ENCODE results near the gene RSPO3. TPM values are rescaled to one million over a fixed set of nuclear protein-coding genes. Genes with fewer than 3 reads are reported as not detected.

The RSPO3 gene
- total and polyA plus RNA-seq, 2 of the 13 experiments (the other 11 are each of a cell fraction or from before 2014, with no cell fraction given), result not detected

DNA sequence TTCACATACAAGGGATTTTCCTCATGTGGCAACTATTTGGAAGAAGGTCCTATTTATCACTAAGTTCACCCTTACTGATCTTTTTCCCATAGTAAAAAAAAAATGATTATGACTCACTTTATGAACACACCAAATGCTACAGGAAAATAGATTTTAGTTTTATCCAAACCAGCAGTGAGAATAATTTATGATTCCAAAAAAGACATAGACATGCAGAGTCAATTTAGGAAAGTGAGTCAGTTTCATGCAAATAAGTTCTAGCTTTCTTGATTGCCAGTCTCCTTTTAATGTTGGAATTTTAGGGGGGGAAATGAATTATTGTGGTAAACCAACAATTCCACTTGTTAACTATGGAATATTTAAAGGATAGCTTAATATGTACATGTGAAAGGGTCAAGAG lies 84.2 kb downstream of the RSPO3 start:
- no peak overlapping the region for H2AFZ ChIP-seq (ENCODE audit: low read length)
- no peaks in the 10 kb centered on the region for H4K20me1 ChIP-seq (ENCODE audit: insufficient read depth, low read length)
- H3K9me3 ChIP-seq (ENCODE audit: low read length), result no peaks in the 10 kb centered on the region
- intact Hi-C loops (cut with micrococcal nuclease; ENCODE audit: unreplicated experiment) (no loop called here), in situ Hi-C loops (cut with HindIII; ENCODE audit: extremely low pct_ligation_motif_present, low pct_unique_long_range_greater_than_20kb) (no loop called here)
- H3K36me3 ChIP-seq (replicated peaks in 1 of 2; ENCODE audit: control insufficient read depth in 1 of 2, insufficient read depth in 2 of 2, low read length in 2 of 2), result no peaks in the 10 kb centered on the region
- H3K4me1 ChIP-seq (ENCODE audit: insufficient read depth, low read length), result no peaks in the 10 kb centered on the region
- H3K4me3 ChIP-seq (replicated peaks in 1 of 3; ENCODE audit: insufficient read depth in 1 of 3, low read depth in 2 of 3, low read length in 3 of 3), result no peak overlapping the region
- H3K79me2 ChIP-seq (ENCODE audit: insufficient read depth, low read length), result no peaks in the 10 kb centered on the region
- FAIRE-seq (no peak), ATAC-seq (no peak), DNase-seq (ENCODE audit: low spot score) (no peak)
- TF ChIP-seq ZNF441 (CRISPR knock-in tag; IDR thresholded peaks at IDR 0.05; ENCODE audit: borderline replicate concordance), result no peak
- no peak for TF ChIP-seq ZNF569 (CRISPR knock-in tag; IDR thresholded peaks at IDR 0.05; ENCODE audit: borderline replicate concordance)
- no peak for TF ChIP-seq SPEN (CRISPR knock-in tag; IDR thresholded peaks at IDR 0.05; ENCODE audit: low read depth)
- TF ChIP-seq, protein P1, sequence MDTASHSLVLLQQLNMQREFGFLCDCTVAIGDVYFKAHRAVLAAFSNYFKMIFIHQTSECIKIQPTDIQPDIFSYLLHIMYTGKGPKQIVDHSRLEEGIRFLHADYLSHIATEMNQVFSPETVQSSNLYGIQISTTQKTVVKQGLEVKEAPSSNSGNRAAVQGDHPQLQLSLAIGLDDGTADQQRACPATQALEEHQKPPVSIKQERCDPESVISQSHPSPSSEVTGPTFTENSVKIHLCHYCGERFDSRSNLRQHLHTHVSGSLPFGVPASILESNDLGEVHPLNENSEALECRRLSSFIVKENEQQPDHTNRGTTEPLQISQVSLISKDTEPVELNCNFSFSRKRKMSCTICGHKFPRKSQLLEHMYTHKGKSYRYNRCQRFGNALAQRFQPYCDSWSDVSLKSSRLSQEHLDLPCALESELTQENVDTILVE (CRISPR knock-in tag; IDR thresholded peaks at IDR 0.05), result no peak
- TF ChIP-seq PHF20 (CRISPR knock-in tag; IDR thresholded peaks at IDR 0.05), result no peak
- TF ChIP-seq NAIF1 (CRISPR knock-in tag; IDR thresholded peaks at IDR 0.05; ENCODE audit: borderline replicate concordance), result no peak
- TF ChIP-seq MAZ (IDR thresholded peaks at IDR 0.05; ENCODE audit: borderline replicate concordance, low read depth, low read length), result no peak
- TF ChIP-seq MAZ (CRISPR knock-in tag; IDR thresholded peaks at IDR 0.05; ENCODE audit: low read depth), result no peak
- TF ChIP-seq ZIK1 (CRISPR knock-in tag; IDR thresholded peaks at IDR 0.05; ENCODE audit: borderline replicate concordance, low read depth), result no peak
- TF ChIP-seq SCMH1 (CRISPR knock-in tag; IDR thresholded peaks at IDR 0.05; ENCODE audit: borderline replicate concordance), result no peak
- TF ChIP-seq AGO1 (IDR thresholded peaks at IDR 0.05; ENCODE audit: low read depth, low read length, poor library complexity, severe bottlenecking), result no peak
- ChIA-PET CTCF (ENCODE audit: low intra/inter-chr PET ratio, low total read pairs) (no interaction called here), POLR2A (no interaction called here)
- H3K9ac ChIP-seq (ENCODE audit: insufficient read depth, low read depth, low read length), result no peak overlapping the region
- no peaks in the 10 kb centered on the region for H3K27me3 ChIP-seq (ENCODE audit: control insufficient read depth in 1 of 2, insufficient read depth in 2 of 2, low read length in 2 of 2)
- BruUV-seq (replicated peaks), result no TSS peak
- H3K27ac ChIP-seq (ENCODE audit: extremely low read length, insufficient read depth, low read length), result no peak overlapping the region
- no peak overlapping the region for H3K4me2 ChIP-seq (ENCODE audit: low read depth, low read length)

Measured in HepG2 (cell line).